Thyroid gland (tissue), 4 donors: Measurements from ENCODE around the gene NUMB. TPM values are rescaled to one million over a fixed set of nuclear protein-coding genes. Genes with fewer than 3 reads are reported as not detected.

Experiments used
- DNase-seq, 2 donors: peaks; one replicate each; pipeline ENCODE4 v3.0.0-alpha.2; 2019
- H3K27ac ChIP-seq, 3 donors: fragments of 200-600 bp; sonication (generic); 1 replicate in 2 of 3; 2 replicates in 1 of 3; pipeline ENCODE4 v1.5.1; 2016 to 2019; ENCODE audit warnings: mild to moderate bottlenecking in 1 of 3, moderate library complexity in 1 of 3
- H3K27me3 ChIP-seq: fragments of 200-600 bp; sonication (generic); one replicate; pipeline ENCODE4 v1.5.1; 2019
- H3K36me3 ChIP-seq, 2 donors: fragments of 200-600 bp; sonication (generic); one replicate each; pipeline ENCODE4 v1.5.1; 2016 to 2019
- H3K4me1 ChIP-seq, 2 donors: fragments of 200-600 bp; sonication (generic); one replicate each; pipeline ENCODE4 v1.5.1; 2017 to 2019
- H3K4me3 ChIP-seq, 3 donors: fragments of 200-600 bp; sonication (generic); replicated peaks in 1 of 3; 1 replicate in 2 of 3; 2 replicates in 1 of 3; pipeline ENCODE4 v1.5.1; 2016; ENCODE audit warnings: mild to moderate bottlenecking in 1 of 3
- H3K9me3 ChIP-seq: fragments of 200-600 bp; sonication (generic); one replicate; pipeline ENCODE4 v1.5.1; 2017
- POLR2A ChIP-seq, 2 donors: fragments of 450-650 bp; IDR thresholded peaks; one replicate each; pipeline ENCODE4 v1.6.1; 2017; ENCODE audit warnings: antibody characterized with exemption in 2 of 2, mild to moderate bottlenecking in 2 of 2, moderate library complexity in 1 of 2
- whole genome bisulfite sequencing, 2 donors: methylation state at CpG; one replicate each; pipeline ENCODE4 v1.1.5; 2017; 5-methylcytosine and 5-hydroxymethylcytosine counted together
- intact Hi-C: fragments of 100-400 bp; cut with DNase I; formaldehyde crosslinking; loops from one replicate; pipeline ENCODE4 v1.15.1; 2023
- total RNA-seq, 4 donors: library from RNA; depleted of rRNA; stranded (reverse); fragments of >200 nt; gene quantifications; one replicate each; pipeline ENCODE4 v1.2.3, GENCODE V29; 2016
- TF ChIP-seq, protein P1 (sequence below), 6 experiments: fragments of 200-600 bp in 3 of 6; fragments of 450-650 bp in 3 of 6; sonication (generic) in 3 of 6; IDR thresholded peaks; one replicate each; pipeline ENCODE4 v1.5.1; 2016 to 2019; ENCODE audit warnings: antibody characterized with exemption in 6 of 6, mild to moderate bottlenecking in 2 of 6, inconsistent platforms in 1 of 6, moderate library complexity in 1 of 6

NUMB gene
- total RNA-seq, 4 donors from 2014 or later: 67.1 to 101 (median 86.7) TPM

DNA sequence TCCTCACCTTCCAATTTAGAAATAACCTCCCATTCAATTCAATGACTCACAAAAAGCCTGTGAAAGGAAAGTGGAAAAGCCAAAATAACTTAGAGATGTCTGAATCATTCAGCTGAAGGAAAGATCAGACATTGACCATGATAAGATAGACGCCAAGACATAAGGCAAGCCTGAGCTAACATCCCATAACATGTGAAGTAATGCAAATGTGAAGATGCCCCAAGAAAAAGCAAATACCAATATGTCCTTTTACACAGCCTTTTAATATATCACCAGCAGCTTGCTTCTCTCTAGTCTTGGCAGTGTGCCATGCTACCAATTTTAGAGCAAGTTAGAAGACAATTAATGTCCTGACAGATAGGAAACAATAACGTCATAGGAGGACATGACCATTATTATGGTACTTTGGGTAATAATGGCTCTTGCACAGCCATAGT lies 2.4 kb upstream of the NUMB start:
- intact Hi-C loops: no loop called here
- peaks cover 16 to 36% of the 10 kb centered on the region in 2 donors for H3K4me1 ChIP-seq
- H3K36me3 ChIP-seq: no peaks in the 10 kb centered on the region
- no peaks in the 10 kb centered on the region for H3K27me3 ChIP-seq
- no peaks in the 10 kb centered on the region for H3K9me3 ChIP-seq
- H3K4me3 ChIP-seq: no peak overlapping the region
- TF ChIP-seq, protein P1, sequence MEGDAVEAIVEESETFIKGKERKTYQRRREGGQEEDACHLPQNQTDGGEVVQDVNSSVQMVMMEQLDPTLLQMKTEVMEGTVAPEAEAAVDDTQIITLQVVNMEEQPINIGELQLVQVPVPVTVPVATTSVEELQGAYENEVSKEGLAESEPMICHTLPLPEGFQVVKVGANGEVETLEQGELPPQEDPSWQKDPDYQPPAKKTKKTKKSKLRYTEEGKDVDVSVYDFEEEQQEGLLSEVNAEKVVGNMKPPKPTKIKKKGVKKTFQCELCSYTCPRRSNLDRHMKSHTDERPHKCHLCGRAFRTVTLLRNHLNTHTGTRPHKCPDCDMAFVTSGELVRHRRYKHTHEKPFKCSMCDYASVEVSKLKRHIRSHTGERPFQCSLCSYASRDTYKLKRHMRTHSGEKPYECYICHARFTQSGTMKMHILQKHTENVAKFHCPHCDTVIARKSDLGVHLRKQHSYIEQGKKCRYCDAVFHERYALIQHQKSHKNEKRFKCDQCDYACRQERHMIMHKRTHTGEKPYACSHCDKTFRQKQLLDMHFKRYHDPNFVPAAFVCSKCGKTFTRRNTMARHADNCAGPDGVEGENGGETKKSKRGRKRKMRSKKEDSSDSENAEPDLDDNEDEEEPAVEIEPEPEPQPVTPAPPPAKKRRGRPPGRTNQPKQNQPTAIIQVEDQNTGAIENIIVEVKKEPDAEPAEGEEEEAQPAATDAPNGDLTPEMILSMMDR (IDR thresholded peaks at IDR 0.05): no peak
- TF ChIP-seq POLR2A (IDR thresholded peaks at IDR 0.05): no peak
- DNase-seq: no peak
- peak overlapping the region in 1 of 3 donors; percentile 19 for H3K27ac ChIP-seq
- WGBS, 2 donors: 61 to 66% methylated on average over 2 of the region's 2 CpGs

DNA sequence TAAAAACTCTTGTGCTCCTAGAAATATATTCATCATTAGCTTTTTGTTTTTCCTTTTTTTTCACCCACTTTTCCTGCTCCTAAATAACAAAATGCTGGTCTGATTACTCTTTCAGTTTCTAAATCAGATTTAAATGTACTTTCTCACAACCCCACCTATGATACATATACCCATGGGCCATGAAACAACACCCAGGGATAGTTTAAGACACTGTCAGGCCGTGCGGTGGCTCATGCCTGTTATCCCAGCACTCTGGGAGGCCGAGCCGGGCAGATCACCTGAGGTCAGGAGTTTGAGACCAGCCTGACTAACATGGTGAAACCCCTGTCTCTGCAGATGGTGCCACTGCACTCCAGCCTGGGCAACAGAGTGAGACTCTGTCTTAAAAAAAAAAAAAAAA lies 1.6 kb upstream of the NUMB start:
- H3K4me1 ChIP-seq: peaks cover 19 to 44% of the 10 kb centered on the region in 2 donors
- intact Hi-C loops: no loop called here

GRCh38 chr14:73457924-73458182 lies 493 bp downstream of the NUMB start:
- Histone ChIP-seq H3K36me3 (no peaks in the 10 kb centered on the region), H3K9me3 (no peaks in the 10 kb centered on the region), H3K4me1 (peaks cover 19 to 47% of the 10 kb centered on the region in 2 donors), H3K27ac (peak overlapping the region; percentile 89 to 91 (median 91)), H3K4me3 (peak overlapping the region; percentile 51 to 97 (median 86)), H3K27me3 (no peaks in the 10 kb centered on the region)
- intact Hi-C loops: no loop called here
- peak in 1 of 2 donors; percentile 34 for DNase-seq
- 0 to 1% methylated on average over 14 of the region's 14 CpGs for WGBS, 2 donors
- no peak for TF ChIP-seq POLR2A (IDR thresholded peaks at IDR 0.05)
- TF ChIP-seq, protein P1 (IDR thresholded peaks at IDR 0.05): no peak

More for the DNA sequence above, 1.6 kb upstream of the NUMB start:
- peak overlapping the region in 1 of 3 donors; percentile 27 for H3K27ac ChIP-seq
- H3K36me3 ChIP-seq: no peaks in the 10 kb centered on the region
- WGBS, 2 donors: 89 to 99% methylated on average over 4 of the region's 4 CpGs
- TF ChIP-seq, protein P1 (IDR thresholded peaks at IDR 0.05): no peak
- TF ChIP-seq POLR2A (IDR thresholded peaks at IDR 0.05): no peak
- H3K27me3 ChIP-seq: no peaks in the 10 kb centered on the region
- H3K9me3 ChIP-seq: no peaks in the 10 kb centered on the region
- DNase-seq: no peak
- no peak overlapping the region for H3K4me3 ChIP-seq

- DNase-seq: peak; percentile 45 to 58
- intact Hi-C loops: no loop called here
- WGBS, 2 donors: 2 to 3% methylated on average over 24 of the region's 24 CpGs
- Histone ChIP-seq H3K9me3 (no peaks in the 10 kb centered on the region), H3K4me1 (peaks cover 19 to 42% of the 10 kb centered on the region in 2 donors), H3K4me3 (peak overlapping the region; percentile 51 to 97 (median 86)), H3K36me3 (no peaks in the 10 kb centered on the region), H3K27me3 (no peaks in the 10 kb centered on the region), H3K27ac (peak overlapping the region; percentile 89 to 91 (median 91))
- no peak for TF ChIP-seq POLR2A (IDR thresholded peaks at IDR 0.05)
- TF ChIP-seq, protein P1 (IDR thresholded peaks at IDR 0.05): no peak
Measured at GRCh38 chr14:73457041-73457923, 1.1 kb downstream of the NUMB start.

- TF ChIP-seq, protein P1 (IDR thresholded peaks at IDR 0.05): no peak
- no peak for TF ChIP-seq POLR2A (IDR thresholded peaks at IDR 0.05)
- WGBS, 2 donors: 53 to 61% methylated on average over 2 of the region's 2 CpGs
- H3K27ac ChIP-seq: peak overlapping the region in 1 of 3 donors; percentile 9
- intact Hi-C loops: no loop called here
- no peak overlapping the region for H3K4me3 ChIP-seq
- DNase-seq: no peak
- no peaks in the 10 kb centered on the region for H3K27me3 ChIP-seq
- H3K9me3 ChIP-seq: no peaks in the 10 kb centered on the region
- no peaks in the 10 kb centered on the region for H3K36me3 ChIP-seq
- peaks cover 8 to 26% of the 10 kb centered on the region in 2 donors for H3K4me1 ChIP-seq
Measured at GRCh38 chr14:73455294-73455693, 3.1 kb downstream of the NUMB start.
